ENCODE results near the gene SEC14L6. TPM values are rescaled to one million over a fixed set of nuclear protein-coding genes. Genes with fewer than 3 reads are reported as not detected.

The SEC14L6 gene
- total RNA-seq, 1 experiment from 2014 or later = 1.1 TPM

DNA sequence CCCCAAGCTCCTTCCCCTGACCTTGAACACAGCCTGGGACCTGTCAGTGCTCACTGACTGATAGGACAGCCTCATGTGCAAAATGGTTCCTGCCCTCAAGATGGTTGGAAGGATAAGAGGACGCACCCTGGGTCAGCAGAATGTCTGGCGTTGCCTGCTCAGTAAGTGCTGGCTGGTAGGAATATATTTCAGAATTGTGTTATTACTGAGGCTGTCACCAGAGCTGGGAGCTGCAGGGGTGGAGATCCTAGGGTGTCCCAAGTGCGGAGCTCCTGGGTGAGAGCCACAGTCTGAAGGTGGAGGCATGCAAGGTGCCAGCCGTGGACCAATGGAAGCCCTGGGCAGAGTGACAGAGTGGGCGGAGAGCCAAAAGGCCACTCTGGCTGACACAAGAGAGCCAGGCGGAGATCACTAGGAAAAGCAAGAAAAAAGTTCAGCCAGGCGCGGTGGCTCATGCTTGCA lies 40.0 kb downstream of the SEC14L6 start:
- Histone ChIP-seq H2BK20ac (ENCODE audit: low read depth, low read length, poor library complexity, severe bottlenecking) (no peak overlapping the region), H2AK5ac (ENCODE audit: insufficient read length, low read length) (no peak overlapping the region), H3K18ac (ENCODE audit: insufficient read length, low read depth, low read length) (no peak overlapping the region), H4K5ac (ENCODE audit: insufficient read length, low read depth, low read length) (no peak overlapping the region), H4K91ac (ENCODE audit: insufficient read length, low read depth, low read length) (no peak overlapping the region), H2BK15ac (ENCODE audit: low read depth, low read length) (no peak overlapping the region), H3K4ac (ENCODE audit: low read depth, low read length) (no peak overlapping the region), H3K56ac (ENCODE audit: insufficient read length, low read depth, low read length) (no peak overlapping the region), H3K27me3 (ENCODE audit: insufficient read depth, low read length) (no peaks in the 10 kb centered on the region), H2BK5ac (ENCODE audit: insufficient read length, low read length) (no peak overlapping the region), H2AFZ (ENCODE audit: low read length) (no peak overlapping the region), H3K4me1 (ENCODE audit: insufficient read depth, low read length) (no peaks in the 10 kb centered on the region), H3K4me2 (ENCODE audit: insufficient read depth, insufficient read length, low read length) (no peak overlapping the region), H2BK120ac (ENCODE audit: low read depth, low read length, poor library complexity, severe bottlenecking) (no peak overlapping the region), H4K20me1 (ENCODE audit: control insufficient read depth, insufficient read depth, insufficient read length) (no peaks in the 10 kb centered on the region), H3K23ac (ENCODE audit: insufficient read length, low read depth, low read length) (no peak overlapping the region), H2BK12ac (ENCODE audit: insufficient read length, low read depth, low read length) (no peak overlapping the region), H3K14ac (ENCODE audit: insufficient read depth, low read length) (no peak overlapping the region), H3K9me3 (ENCODE audit: control insufficient read depth, low read depth, low read length) (no peaks in the 10 kb centered on the region), H4K8ac (replicated peaks; ENCODE audit: insufficient read length, low read depth, low read length) (no peak overlapping the region), H3T11ph (ENCODE audit: low read length) (no peak overlapping the region), H3K23me2 (ENCODE audit: insufficient read length, low read depth, low read length, poor library complexity, severe bottlenecking) (no peaks in the 10 kb centered on the region), H3K79me1 (ENCODE audit: insufficient read depth, low read depth, low read length, poor library complexity, severe bottlenecking) (no peaks in the 10 kb centered on the region), H3K79me2 (ENCODE audit: insufficient read depth, low read length) (no peaks in the 10 kb centered on the region), H3K27ac (ENCODE audit: insufficient read length, low read depth, low read length) (no peak overlapping the region), H3K9ac (ENCODE audit: extremely low read depth, insufficient read length, low read length) (no peak overlapping the region)
- Mint-ChIP-seq H3K4me3 (no peak overlapping the region), H3K4me1 (no peaks in the 10 kb centered on the region), H3K27ac (no peak overlapping the region; a peak in 1 of 7 replicates), H3K27me3 (ENCODE audit: low read depth) (peaks cover 2% of the 10 kb centered on the region; the same call in 1 of the 2 replicates), H3K36me3 (ENCODE audit: insufficient read depth in 1 of 3, low read depth in 3 of 3) (no peaks in the 10 kb centered on the region), H3K9me3 (no peaks in the 10 kb centered on the region)
- TF ChIP-seq, protein P1, sequence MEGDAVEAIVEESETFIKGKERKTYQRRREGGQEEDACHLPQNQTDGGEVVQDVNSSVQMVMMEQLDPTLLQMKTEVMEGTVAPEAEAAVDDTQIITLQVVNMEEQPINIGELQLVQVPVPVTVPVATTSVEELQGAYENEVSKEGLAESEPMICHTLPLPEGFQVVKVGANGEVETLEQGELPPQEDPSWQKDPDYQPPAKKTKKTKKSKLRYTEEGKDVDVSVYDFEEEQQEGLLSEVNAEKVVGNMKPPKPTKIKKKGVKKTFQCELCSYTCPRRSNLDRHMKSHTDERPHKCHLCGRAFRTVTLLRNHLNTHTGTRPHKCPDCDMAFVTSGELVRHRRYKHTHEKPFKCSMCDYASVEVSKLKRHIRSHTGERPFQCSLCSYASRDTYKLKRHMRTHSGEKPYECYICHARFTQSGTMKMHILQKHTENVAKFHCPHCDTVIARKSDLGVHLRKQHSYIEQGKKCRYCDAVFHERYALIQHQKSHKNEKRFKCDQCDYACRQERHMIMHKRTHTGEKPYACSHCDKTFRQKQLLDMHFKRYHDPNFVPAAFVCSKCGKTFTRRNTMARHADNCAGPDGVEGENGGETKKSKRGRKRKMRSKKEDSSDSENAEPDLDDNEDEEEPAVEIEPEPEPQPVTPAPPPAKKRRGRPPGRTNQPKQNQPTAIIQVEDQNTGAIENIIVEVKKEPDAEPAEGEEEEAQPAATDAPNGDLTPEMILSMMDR (conservative IDR thresholded peaks at IDR 0.05) = no peak
- DNase-seq = no peak
- WGBS (ENCODE audit: extremely low coverage, insufficient read length, low lambda C conversion rate) = no CpG with 5 or more reads among the region's 8 CpGs
